Measurements from ENCODE around the gene RUVBL1.

The RUVBL1 gene

GRCh38 chr3:128081226-128081625, 42.4 kb downstream of the RUVBL1 start:
- DNase-seq: no peak

GRCh38 chr3:128080323-128081080, 43.1 kb downstream of the RUVBL1 start:
- DNase-seq: no peak

GRCh38 chr3:128079823-128080222, 43.8 kb downstream of the RUVBL1 start:
- DNase-seq: no peak

- DNase-seq: no peak
Observed at GRCh38 chr3:128078875-128079274, 44.7 kb downstream of the RUVBL1 start.

GRCh38 chr3:128078322-128078721, 45.3 kb downstream of the RUVBL1 start:
- DNase-seq: no peak

GRCh38 chr3:128077665-128078064, 45.9 kb downstream of the RUVBL1 start:
- DNase-seq: no peak

- DNase-seq: no peak
Observed at GRCh38 chr3:128077202-128077624, 46.4 kb downstream of the RUVBL1 start.

- DNase-seq: no peak
Observed at GRCh38 chr3:128076483-128077201, 47.0 kb downstream of the RUVBL1 start.

GRCh38 chr3:128075522-128076482, 47.8 kb downstream of the RUVBL1 start:
- DNase-seq: peak in 1 of 2 experiments; percentile 39

- no peak for DNase-seq
Observed at GRCh38 chr3:128074851-128075521, 48.6 kb downstream of the RUVBL1 start.

- DNase-seq: no peak
Observed at GRCh38 chr3:128073807-128074206, 49.8 kb downstream of the RUVBL1 start.

GRCh38 chr3:128073185-128073725, 50.4 kb downstream of the RUVBL1 start:
- no peak for DNase-seq

- DNase-seq: no peak
Observed at GRCh38 chr3:128072454-128073184, 51.0 kb downstream of the RUVBL1 start.

GRCh38 chr3:128071771-128072453, 51.7 kb downstream of the RUVBL1 start:
- DNase-seq: no peak

- DNase-seq: peak in 1 of 2 experiments; percentile 8
Observed at GRCh38 chr3:128070898-128071591, 52.6 kb downstream of the RUVBL1 start.

- DNase-seq: no peak
Observed at GRCh38 chr3:128069271-128069670, 54.3 kb downstream of the RUVBL1 start.

GRCh38 chr3:128068156-128068620, 55.4 kb downstream of the RUVBL1 start:
- peak; percentile 44 to 59 for DNase-seq

- DNase-seq: peak; percentile 42 to 54
Observed at GRCh38 chr3:128067489-128067888, 56.1 kb downstream of the RUVBL1 start.

- DNase-seq: no peak
Observed at GRCh38 chr3:128066676-128067075, 56.9 kb downstream of the RUVBL1 start.

- DNase-seq: peak in 1 of 2 experiments; percentile 70
Observed at GRCh38 chr3:128066114-128066513, 57.5 kb downstream of the RUVBL1 start.

Data from NCI-H524 (cell line).